Measurements from ENCODE around the gene RTL9. TPM values are rescaled to one million over a fixed set of nuclear protein-coding genes. Genes with fewer than 3 reads are reported as not detected.
"Not testable (repeated sequence)": the region's sequence is repeated elsewhere in the genome, so short reads cannot be mapped to it uniquely, and the experiment has no call there.

The RTL9 gene
- total RNA-seq, 1 donor from 2014 or later = 0.47 TPM

GRCh38 chrX:110402850-110403221, 44.2 kb downstream of the RTL9 start:
- no peak for TF ChIP-seq CTCF (IDR thresholded peaks at IDR 0.05; ENCODE audit: unreplicated experiment)
- Mint-ChIP-seq H3K4me3 (no peak overlapping the region), H3K36me3 (no peaks in the 10 kb centered on the region), H3K27me3 (ENCODE audit: low read depth) (no peaks in the 10 kb centered on the region), H3K27ac (no peak overlapping the region), H3K9me3 (no peaks in the 10 kb centered on the region), H3K4me1 (peaks cover 18% of the 10 kb centered on the region)
- DNase-seq (ENCODE audit: low spot score in 2 of 2, unreplicated experiment in 2 of 2) = no peak

- Mint-ChIP-seq H3K27ac (peak overlapping the region; percentile 37), H3K4me3 (no peak overlapping the region), H3K36me3 (no peaks in the 10 kb centered on the region), H3K9me3 (no peaks in the 10 kb centered on the region), H3K27me3 (ENCODE audit: low read depth) (no peaks in the 10 kb centered on the region), H3K4me1 (peaks cover 22% of the 10 kb centered on the region)
- no peak for DNase-seq (ENCODE audit: low spot score in 2 of 2, unreplicated experiment in 2 of 2)
- no peak for TF ChIP-seq CTCF (IDR thresholded peaks at IDR 0.05; ENCODE audit: unreplicated experiment)
Observed at GRCh38 chrX:110403441-110404238, 45.0 kb downstream of the RTL9 start.

- TF ChIP-seq CTCF (IDR thresholded peaks at IDR 0.05; ENCODE audit: unreplicated experiment) = no peak
- DNase-seq (ENCODE audit: low spot score in 2 of 2, unreplicated experiment in 2 of 2) = no peak
- no peak overlapping the region for H3K27ac Mint-ChIP-seq
- no peaks in the 10 kb centered on the region for H3K36me3 Mint-ChIP-seq
- no peak overlapping the region for H3K4me3 Mint-ChIP-seq
- no peaks in the 10 kb centered on the region for H3K27me3 Mint-ChIP-seq (ENCODE audit: low read depth)
- no peaks in the 10 kb centered on the region for H3K9me3 Mint-ChIP-seq
- H3K4me1 Mint-ChIP-seq = peaks cover 29% of the 10 kb centered on the region
Observed at GRCh38 chrX:110404376-110404775, 45.7 kb downstream of the RTL9 start.

GRCh38 chrX:110406250-110406649, 47.6 kb downstream of the RTL9 start:
- H3K4me3 Mint-ChIP-seq = not testable (repeated sequence)

GRCh38 chrX:110406822-110407221, 48.2 kb downstream of the RTL9 start:
- TF ChIP-seq CTCF (IDR thresholded peaks at IDR 0.05; ENCODE audit: unreplicated experiment) = no peak
- H3K4me3 Mint-ChIP-seq = no peak overlapping the region
- H3K27me3 Mint-ChIP-seq (ENCODE audit: low read depth) = no peaks in the 10 kb centered on the region
- no peak for DNase-seq (ENCODE audit: low spot score in 2 of 2, unreplicated experiment in 2 of 2)
- H3K36me3 Mint-ChIP-seq = no peaks in the 10 kb centered on the region
- H3K9me3 Mint-ChIP-seq = no peaks in the 10 kb centered on the region
- peaks cover 37% of the 10 kb centered on the region for H3K4me1 Mint-ChIP-seq
- H3K27ac Mint-ChIP-seq = no peak overlapping the region

More at GRCh38 chrX:110406250-110406649, 47.6 kb downstream of the RTL9 start:
- peaks cover 38% of the 10 kb centered on the region for H3K4me1 Mint-ChIP-seq
- not testable (repeated sequence) for H3K36me3 Mint-ChIP-seq; H3K27ac Mint-ChIP-seq; H3K9me3 Mint-ChIP-seq; H3K27me3 Mint-ChIP-seq (ENCODE audit: low read depth); DNase-seq (ENCODE audit: low spot score in 2 of 2, unreplicated experiment in 2 of 2)

GRCh38 chrX:110407910-110408545, 49.4 kb downstream of the RTL9 start:
- Mint-ChIP-seq H3K36me3 (no peaks in the 10 kb centered on the region), H3K9me3 (no peaks in the 10 kb centered on the region), H3K4me3 (no peak overlapping the region), H3K27me3 (ENCODE audit: low read depth) (no peaks in the 10 kb centered on the region), H3K4me1 (peaks cover 37% of the 10 kb centered on the region), H3K27ac (no peak overlapping the region)
- peak; percentile 93 for TF ChIP-seq CTCF (IDR thresholded peaks at IDR 0.05; ENCODE audit: unreplicated experiment)
- peak in 1 of 2 experiments; percentile 73 for DNase-seq (ENCODE audit: low spot score in 2 of 2, unreplicated experiment in 2 of 2)
